Nephron progenitor cell (in vitro differentiated cells): ENCODE data around the gene SLC25A30.
"Not testable (repeated sequence)": the region's sequence is repeated elsewhere in the genome, so short reads cannot be mapped to it uniquely, and the experiment has no call there.

Source experiments
- DNase-seq: peaks from one replicate; pipeline ENCODE4 v3.0.0; 2021
- H3K27ac Mint-ChIP-seq: 2 replicates; pipeline ENCODE4 v1.8.0; 2021; ENCODE audit warnings: mild to moderate bottlenecking, moderate library complexity, mixed read lengths
- H3K27me3 Mint-ChIP-seq: 2 replicates; pipeline ENCODE4 v1.8.0; 2021; ENCODE audit warnings: mild to moderate bottlenecking, low read depth, mixed read lengths; ENCODE audit not compliant: poor library complexity
- H3K36me3 Mint-ChIP-seq: 2 replicates; pipeline ENCODE4 v1.8.0; 2021; ENCODE audit warnings: low read depth, mixed read lengths
- H3K4me1 Mint-ChIP-seq: 2 replicates; pipeline ENCODE4 v1.8.0; 2021; ENCODE audit warnings: mixed read lengths
- H3K4me3 Mint-ChIP-seq: 2 replicates; pipeline ENCODE4 v1.8.0; 2021; ENCODE audit warnings: mild to moderate bottlenecking, moderate library complexity, mixed read lengths
- H3K9me3 Mint-ChIP-seq: 2 replicates; pipeline ENCODE4 v1.8.0; 2021; ENCODE audit warnings: mild to moderate bottlenecking, moderate library complexity, mixed read lengths
- CTCF ChIP-seq: fragments of 200-600 bp; sonication (generic); IDR thresholded peaks from 2 replicates; pipeline ENCODE4 v1.5.0; 2021; ENCODE audit warnings: antibody characterized with exemption

SLC25A30 gene

GRCh38 chr13:45381196-45381595, 37.0 kb downstream of the SLC25A30 start:
- no peak for TF ChIP-seq CTCF
- no peaks in the 10 kb centered on the region for H3K4me1 Mint-ChIP-seq
- no peak for DNase-seq
- H3K4me3 Mint-ChIP-seq = no peak overlapping the region
- H3K27ac Mint-ChIP-seq = no peak overlapping the region
- peaks cover 27% of the 10 kb centered on the region for H3K36me3 Mint-ChIP-seq
- no peaks in the 10 kb centered on the region for H3K27me3 Mint-ChIP-seq
- no peaks in the 10 kb centered on the region for H3K9me3 Mint-ChIP-seq

GRCh38 chr13:45380708-45381107, 37.5 kb downstream of the SLC25A30 start:
- not testable (repeated sequence) for H3K4me1 Mint-ChIP-seq, DNase-seq

GRCh38 chr13:45379516-45379915, 38.7 kb downstream of the SLC25A30 start:
- peaks cover 20% of the 10 kb centered on the region for H3K36me3 Mint-ChIP-seq
- not testable (repeated sequence) for DNase-seq, H3K4me3 Mint-ChIP-seq, H3K27ac Mint-ChIP-seq, H3K27me3 Mint-ChIP-seq, H3K9me3 Mint-ChIP-seq, H3K4me1 Mint-ChIP-seq

More at GRCh38 chr13:45380708-45381107, 37.5 kb downstream of the SLC25A30 start:
- peaks cover 22% of the 10 kb centered on the region for H3K36me3 Mint-ChIP-seq
- not testable (repeated sequence) for H3K27me3 Mint-ChIP-seq, H3K9me3 Mint-ChIP-seq, H3K4me3 Mint-ChIP-seq, H3K27ac Mint-ChIP-seq

GRCh38 chr13:45378786-45379185, 39.4 kb downstream of the SLC25A30 start:
- not testable (repeated sequence) for H3K9me3 Mint-ChIP-seq

GRCh38 chr13:45377314-45377713, 40.9 kb downstream of the SLC25A30 start:
- Mint-ChIP-seq H3K36me3 (peaks cover 15% of the 10 kb centered on the region), H3K4me1 (peaks cover 15% of the 10 kb centered on the region)
- not testable (repeated sequence) for DNase-seq, H3K27me3 Mint-ChIP-seq, H3K4me3 Mint-ChIP-seq, H3K9me3 Mint-ChIP-seq, H3K27ac Mint-ChIP-seq

More at GRCh38 chr13:45378786-45379185, 39.4 kb downstream of the SLC25A30 start:
- H3K27ac Mint-ChIP-seq, H3K27me3 Mint-ChIP-seq, DNase-seq, H3K4me1 Mint-ChIP-seq, H3K4me3 Mint-ChIP-seq: not testable (repeated sequence)
- H3K36me3 Mint-ChIP-seq = peaks cover 13% of the 10 kb centered on the region

GRCh38 chr13:45376651-45377050, 41.5 kb downstream of the SLC25A30 start:
- not testable (repeated sequence) for H3K27me3 Mint-ChIP-seq, DNase-seq, H3K9me3 Mint-ChIP-seq, H3K4me3 Mint-ChIP-seq, H3K27ac Mint-ChIP-seq
- H3K4me1 Mint-ChIP-seq = peaks cover 22% of the 10 kb centered on the region
- H3K36me3 Mint-ChIP-seq = peaks cover 15% of the 10 kb centered on the region

- H3K9me3 Mint-ChIP-seq = no peaks in the 10 kb centered on the region
- H3K27me3 Mint-ChIP-seq = no peaks in the 10 kb centered on the region
- no peak overlapping the region for H3K27ac Mint-ChIP-seq
- H3K4me3 Mint-ChIP-seq = no peak overlapping the region
- peaks cover 31% of the 10 kb centered on the region for H3K4me1 Mint-ChIP-seq
- no peak for DNase-seq
- H3K36me3 Mint-ChIP-seq = peaks cover 18% of the 10 kb centered on the region
- no peak for TF ChIP-seq CTCF
Observed at GRCh38 chr13:45374917-45375316, 43.3 kb downstream of the SLC25A30 start.

GRCh38 chr13:45373162-45373547, 45.0 kb downstream of the SLC25A30 start:
- Mint-ChIP-seq H3K27me3 (no peaks in the 10 kb centered on the region), H3K27ac (peak overlapping the region; percentile 69), H3K4me3 (no peak overlapping the region), H3K4me1 (peaks cover 44% of the 10 kb centered on the region), H3K9me3 (no peaks in the 10 kb centered on the region), H3K36me3 (peaks cover 31% of the 10 kb centered on the region)
- TF ChIP-seq CTCF = no peak
- no peak for DNase-seq
